ENCODE data around the gene RAB44. TPM values are rescaled to one million over a fixed set of nuclear protein-coding genes. Genes with fewer than 3 reads are reported as not detected.

RAB44 gene
- total RNA-seq, 1 experiment from 2014 or later, result not detected

DNA sequence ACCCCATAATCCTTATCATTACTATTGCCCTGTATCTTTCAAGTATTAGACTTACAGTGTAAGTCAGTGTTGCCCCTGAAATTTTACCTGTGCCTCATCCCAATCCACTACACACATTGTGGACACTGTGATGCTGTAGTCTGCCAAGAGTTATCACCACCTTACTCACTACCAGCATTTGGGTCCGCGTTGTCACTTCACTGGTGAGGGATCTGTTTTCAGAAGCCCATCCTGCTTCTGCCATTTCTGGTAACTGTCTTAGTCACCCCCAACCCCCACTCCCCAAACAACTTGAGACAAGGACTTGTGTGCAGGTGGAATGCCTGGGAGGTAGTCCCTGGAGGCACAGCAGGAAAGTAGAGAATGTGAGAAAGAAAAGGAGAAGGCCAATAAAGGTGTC is 6.0 kb upstream of the RAB44 start:
- Histone ChIP-seq H2AFZ (no peak overlapping the region), H3K9me3 (ENCODE audit: insufficient read depth, low read depth) (no peaks in the 10 kb centered on the region), H3K4me3 (no peak overlapping the region), H3K4me2 (peak overlapping the region; percentile 32), H3K27ac (no peak overlapping the region), H3F3A (ENCODE audit: insufficient read depth, low read depth) (peaks cover 18% of the 10 kb centered on the region; the same call in 1 of the 2 replicates), H3K9me2 (ENCODE audit: insufficient read depth) (no peaks in the 10 kb centered on the region), H3K27me3 (ENCODE audit: insufficient read depth, low read depth) (no peaks in the 10 kb centered on the region), H3K79me2 (ENCODE audit: low read depth) (no peaks in the 10 kb centered on the region), H4K20me1 (ENCODE audit: insufficient read depth) (no peaks in the 10 kb centered on the region), H3K36me3 (ENCODE audit: low read depth) (no peaks in the 10 kb centered on the region), H3K4me1 (replicated peaks; ENCODE audit: insufficient read depth) (peaks cover 27% of the 10 kb centered on the region)
- no TSS peak for BruUV-seq (replicated peaks)
- TF ChIP-seq, protein P1, sequence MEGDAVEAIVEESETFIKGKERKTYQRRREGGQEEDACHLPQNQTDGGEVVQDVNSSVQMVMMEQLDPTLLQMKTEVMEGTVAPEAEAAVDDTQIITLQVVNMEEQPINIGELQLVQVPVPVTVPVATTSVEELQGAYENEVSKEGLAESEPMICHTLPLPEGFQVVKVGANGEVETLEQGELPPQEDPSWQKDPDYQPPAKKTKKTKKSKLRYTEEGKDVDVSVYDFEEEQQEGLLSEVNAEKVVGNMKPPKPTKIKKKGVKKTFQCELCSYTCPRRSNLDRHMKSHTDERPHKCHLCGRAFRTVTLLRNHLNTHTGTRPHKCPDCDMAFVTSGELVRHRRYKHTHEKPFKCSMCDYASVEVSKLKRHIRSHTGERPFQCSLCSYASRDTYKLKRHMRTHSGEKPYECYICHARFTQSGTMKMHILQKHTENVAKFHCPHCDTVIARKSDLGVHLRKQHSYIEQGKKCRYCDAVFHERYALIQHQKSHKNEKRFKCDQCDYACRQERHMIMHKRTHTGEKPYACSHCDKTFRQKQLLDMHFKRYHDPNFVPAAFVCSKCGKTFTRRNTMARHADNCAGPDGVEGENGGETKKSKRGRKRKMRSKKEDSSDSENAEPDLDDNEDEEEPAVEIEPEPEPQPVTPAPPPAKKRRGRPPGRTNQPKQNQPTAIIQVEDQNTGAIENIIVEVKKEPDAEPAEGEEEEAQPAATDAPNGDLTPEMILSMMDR (conservative IDR thresholded peaks at IDR 0.05), result no peak
- no peak for TF ChIP-seq EZH2 (IDR thresholded peaks at IDR 0.05; ENCODE audit: low read depth)
- ChIA-PET POLR2A (ENCODE audit: unreplicated experiment) (interaction anchor here (0.5 kb wide), 1 partner anchor 377 kb away, joined by 4 read pairs; no protein-coding TSS in a partner anchor), CTCF (interaction anchor here (1.0 kb wide), 1 partner anchor 9 kb away, joined by 3 read pairs; no protein-coding TSS in a partner anchor)
- DNase-seq, result no peak
- intact Hi-C loops (cut with micrococcal nuclease; ENCODE audit: unreplicated experiment), result no loop called here

DNA sequence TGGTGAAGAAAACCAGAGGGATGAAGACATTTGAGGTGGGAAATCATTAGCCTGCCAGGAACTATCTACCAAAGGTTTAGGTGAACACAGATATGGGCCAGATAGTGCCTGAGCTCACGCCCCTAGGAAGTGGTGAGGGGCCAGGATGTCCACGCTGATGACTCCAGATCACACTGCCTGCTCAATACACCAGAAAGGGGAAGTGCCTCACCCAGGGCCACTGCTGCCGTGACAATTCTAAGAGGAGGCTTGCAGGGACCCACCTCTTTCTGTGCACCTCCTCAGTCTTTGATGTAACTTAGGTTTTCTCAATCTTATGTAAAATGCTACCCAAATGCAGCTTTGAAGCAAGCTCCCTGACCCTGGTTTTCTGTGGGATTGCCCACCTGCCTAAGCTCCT is 5.4 kb upstream of the RAB44 start:
- Histone ChIP-seq H3K4me3 (no peak overlapping the region), H4K20me1 (ENCODE audit: insufficient read depth) (no peaks in the 10 kb centered on the region), H3K36me3 (ENCODE audit: low read depth) (no peaks in the 10 kb centered on the region), H3K27ac (no peak overlapping the region), H3K4me2 (peak overlapping the region; percentile 32; the same call in 1 of the 2 replicates), H3K9me2 (ENCODE audit: insufficient read depth) (no peaks in the 10 kb centered on the region), H3F3A (ENCODE audit: insufficient read depth, low read depth) (peaks cover 18% of the 10 kb centered on the region; the same call in 1 of the 2 replicates), H2AFZ (no peak overlapping the region), H3K4me1 (replicated peaks; ENCODE audit: insufficient read depth) (peaks cover 27% of the 10 kb centered on the region), H3K79me2 (ENCODE audit: low read depth) (no peaks in the 10 kb centered on the region), H3K9me3 (ENCODE audit: insufficient read depth, low read depth) (no peaks in the 10 kb centered on the region), H3K27me3 (ENCODE audit: insufficient read depth, low read depth) (no peaks in the 10 kb centered on the region)
- no peak for TF ChIP-seq EZH2 (IDR thresholded peaks at IDR 0.05; ENCODE audit: low read depth)
- TF ChIP-seq, protein P1 (conservative IDR thresholded peaks at IDR 0.05), result no peak
- intact Hi-C loops (cut with micrococcal nuclease; ENCODE audit: unreplicated experiment), result no loop called here
- ChIA-PET CTCF (no interaction called here), POLR2A (ENCODE audit: unreplicated experiment) (no interaction called here)
- no TSS peak for BruUV-seq (replicated peaks)
- DNase-seq, result no peak

DNA sequence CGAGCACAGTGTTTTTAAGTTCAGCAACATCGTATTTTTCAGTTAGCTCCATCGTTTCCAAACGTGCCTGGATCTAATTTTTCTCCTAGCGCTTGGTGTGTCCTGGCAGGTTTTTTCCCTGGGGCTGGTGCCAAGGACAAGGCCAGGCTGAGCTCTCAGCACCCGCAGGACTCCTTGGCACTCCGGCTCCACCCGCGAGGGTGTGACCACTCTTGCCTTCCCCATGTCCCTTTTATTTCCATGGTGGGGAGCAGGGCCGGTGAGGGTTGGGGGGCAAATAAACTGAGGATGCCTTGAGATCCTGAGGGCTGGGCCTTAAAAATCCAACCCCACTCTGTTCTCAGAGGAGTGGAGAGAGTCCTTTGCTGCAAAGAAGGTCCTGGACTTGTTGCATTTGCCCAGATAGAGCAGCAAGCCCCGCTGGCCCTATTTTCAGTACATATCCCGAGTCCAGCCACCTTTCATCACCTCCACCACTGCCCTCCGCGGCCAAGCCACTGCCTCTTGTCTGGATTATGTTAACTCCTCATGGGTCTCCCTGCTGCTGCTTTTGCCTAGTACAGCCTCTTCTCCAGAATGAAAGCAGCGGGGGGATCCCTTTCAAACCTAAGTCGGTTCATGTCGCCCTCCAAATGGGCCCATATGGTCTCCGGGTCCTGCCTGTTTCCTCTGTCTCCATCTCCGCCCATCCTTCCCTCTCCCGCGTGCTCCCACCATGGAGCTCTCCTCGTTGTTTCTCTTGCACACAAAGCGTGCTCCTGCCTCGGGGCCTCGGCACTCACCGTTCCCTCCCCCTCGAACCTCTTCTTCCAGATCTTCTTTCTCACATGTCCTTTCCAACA is 4.5 kb upstream of the RAB44 start:
- Histone ChIP-seq H3K9me2 (ENCODE audit: insufficient read depth) (no peaks in the 10 kb centered on the region), H3K9me3 (ENCODE audit: insufficient read depth, low read depth) (no peaks in the 10 kb centered on the region), H3K4me3 (no peak overlapping the region), H3K4me1 (replicated peaks; ENCODE audit: insufficient read depth) (peaks cover 27% of the 10 kb centered on the region), H3F3A (ENCODE audit: insufficient read depth, low read depth) (peaks cover 18% of the 10 kb centered on the region; the same call in 1 of the 2 replicates), H4K20me1 (ENCODE audit: insufficient read depth) (no peaks in the 10 kb centered on the region), H3K27ac (no peak overlapping the region), H2AFZ (no peak overlapping the region), H3K4me2 (no peak overlapping the region), H3K27me3 (ENCODE audit: insufficient read depth, low read depth) (no peaks in the 10 kb centered on the region), H3K79me2 (ENCODE audit: low read depth) (no peaks in the 10 kb centered on the region), H3K36me3 (ENCODE audit: low read depth) (no peaks in the 10 kb centered on the region)
- ChIA-PET CTCF (no interaction called here), POLR2A (ENCODE audit: unreplicated experiment) (no interaction called here)
- no TSS peak for BruUV-seq (replicated peaks)
- DNase-seq, result no peak
- no peak for TF ChIP-seq EZH2 (IDR thresholded peaks at IDR 0.05; ENCODE audit: low read depth)
- TF ChIP-seq, protein P1 (conservative IDR thresholded peaks at IDR 0.05), result no peak
- intact Hi-C loops (cut with micrococcal nuclease; ENCODE audit: unreplicated experiment), result no loop called here

Measured in PC-9 (cell line).